DND-41 (cell line): ENCODE measurements around the gene MIS18BP1.
"Not testable (repeated sequence)": the region's sequence is repeated elsewhere in the genome, so short reads cannot be mapped to it uniquely, and the experiment has no call there.

ENCODE experiments used
- ATAC-seq: fragments of 200-7000 bp; cut with Tn5 transposase; 3 replicates; pipeline ENCODE4 v1.9.1; 2021; ENCODE audit warnings: low read depth; ENCODE audit not compliant: insufficient read depth
- DNase-seq: peaks from one replicate; pipeline ENCODE4 v3.0.0-alpha.2; 2020
- H2AFZ ChIP-seq: 2 replicates; pipeline ENCODE4 v1.6.0; 2012; ENCODE audit warnings: low read depth, low read length
- H3K27ac ChIP-seq: 2 replicates; pipeline ENCODE4 v1.5.1; 2012; ENCODE audit warnings: low read length, inconsistent platforms
- H3K27me3 ChIP-seq: fragments of 200-600 bp; sonication (generic); 2 replicates; pipeline ENCODE4 v1.6.0; 2012; ENCODE audit warnings: low read length, mild to moderate bottlenecking, inconsistent platforms; ENCODE audit not compliant: insufficient read depth, poor library complexity
- H3K36me3 ChIP-seq: 2 replicates; pipeline ENCODE4 v1.5.1; 2012; ENCODE audit warnings: low read length, inconsistent platforms; ENCODE audit not compliant: insufficient read depth
- H3K4me1 ChIP-seq: 2 replicates; pipeline ENCODE4 v1.5.1; 2012; ENCODE audit warnings: mild to moderate bottlenecking, low read length; ENCODE audit not compliant: insufficient read depth
- H3K4me2 ChIP-seq: 2 replicates; pipeline ENCODE4 v1.6.0; 2012; ENCODE audit warnings: mild to moderate bottlenecking, moderate library complexity, low read length, inconsistent platforms; ENCODE audit not compliant: insufficient read depth
- H3K4me3 ChIP-seq, 2 experiments: fragments of 200-600 bp in 1 of 2; shearing (Covaris generic) in 1 of 2; 2 replicates each; pipeline ENCODE4 v1.5.1; 2012 to 2016; ENCODE audit warnings: inconsistent platforms in 2 of 2, low read length in 2 of 2, mild to moderate bottlenecking in 2 of 2, low read depth in 1 of 2, moderate library complexity in 1 of 2
- H3K79me2 ChIP-seq: 2 replicates; pipeline ENCODE4 v1.6.0; 2012; ENCODE audit warnings: low read length, inconsistent platforms; ENCODE audit not compliant: insufficient read depth
- H3K9ac ChIP-seq: 2 replicates; pipeline ENCODE4 v1.6.0; 2012; ENCODE audit warnings: low read depth, mild to moderate bottlenecking, inconsistent platforms, low read length, moderate library complexity
- H3K9me3 ChIP-seq: 2 replicates; pipeline ENCODE4 v1.5.1; 2012; ENCODE audit warnings: low read length, moderate library complexity, mild to moderate bottlenecking, inconsistent platforms; ENCODE audit not compliant: insufficient read depth, severe bottlenecking
- H4K20me1 ChIP-seq: 2 replicates; pipeline ENCODE4 v1.6.0; 2012; ENCODE audit warnings: low read length; ENCODE audit not compliant: insufficient read depth
- EZH2 ChIP-seq: IDR thresholded peaks from 3 replicates; pipeline ENCODE4 v1.6.1; 2012; ENCODE audit warnings: borderline replicate concordance, low read depth, mild to moderate bottlenecking, moderate library complexity, low read length, inconsistent platforms; ENCODE audit not compliant: severe bottlenecking
- TF ChIP-seq, protein P1 (sequence below): IDR thresholded peaks from 2 replicates; pipeline ENCODE4 v1.5.1; 2012; ENCODE audit warnings: borderline replicate concordance, low read length, moderate library complexity, mild to moderate bottlenecking; ENCODE audit not compliant: poor library complexity, severe bottlenecking; ENCODE audit errors: extremely low read depth

The MIS18BP1 gene

DNA sequence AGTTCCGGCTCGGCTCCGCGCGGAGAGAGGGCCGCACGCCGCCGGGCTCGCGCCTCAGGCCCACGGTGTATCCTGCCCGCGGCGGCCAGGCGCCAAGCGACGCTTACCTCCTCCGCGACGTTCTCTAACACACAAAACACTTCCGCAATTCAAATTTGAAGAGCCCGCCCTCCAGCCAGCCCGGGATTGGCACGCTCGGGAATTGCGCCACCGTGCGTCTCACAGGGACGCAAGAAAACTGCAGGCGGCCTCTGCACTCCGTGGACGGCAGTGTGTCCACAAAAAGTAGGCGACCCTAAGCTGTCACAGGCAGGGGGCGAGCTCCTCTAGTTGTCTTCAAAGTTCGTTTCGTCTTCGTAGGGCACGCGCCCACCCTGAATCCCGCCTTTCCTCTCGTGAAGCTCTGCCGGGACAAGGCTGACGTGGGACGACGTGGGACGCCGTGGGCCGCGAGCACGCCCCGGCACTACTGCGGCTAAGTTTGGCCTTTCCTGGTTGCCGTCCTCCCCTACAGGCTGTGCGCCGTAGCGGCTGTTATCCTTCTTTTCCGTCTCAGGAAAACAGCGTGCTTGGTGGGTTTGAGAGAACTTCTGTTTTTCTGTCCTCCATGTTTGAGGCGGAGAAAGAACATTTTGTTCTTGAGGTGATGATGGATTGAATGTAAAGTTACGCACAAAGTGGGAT lies at the start of gene MIS18BP1:
MIS18BP1 (minus strand) TSS at position 133 of the 684 bp plus-strand sequence. CDS start 5,916 bp downstream, outside the sequence.
- Histone ChIP-seq H3K4me3 (peak within 1 kb of the TSS; percentile 72 to 96), H3K27me3 (no peaks in the 10 kb centered on the region), H3K4me1 (peaks cover 37% of the 10 kb centered on the region), H2AFZ (peak within 1 kb of the TSS; percentile 89), H3K4me2 (peak within 1 kb of the TSS; percentile 80), H3K36me3 (no peaks in the 10 kb centered on the region; the same call in 1 of the 2 replicates), H3K9ac (peak within 1 kb of the TSS; percentile 85), H4K20me1 (peaks cover 9% of the 10 kb centered on the region; the same call in 1 of the 2 replicates), H3K79me2 (peaks cover 46% of the 10 kb centered on the region), H3K9me3 (peaks cover 13% of the 10 kb centered on the region), H3K27ac (peak within 1 kb of the TSS; percentile 77)
- ATAC-seq (peak; percentile 86), DNase-seq (peak; percentile 93)
- TF ChIP-seq EZH2: no peak
- TF ChIP-seq, protein P1, sequence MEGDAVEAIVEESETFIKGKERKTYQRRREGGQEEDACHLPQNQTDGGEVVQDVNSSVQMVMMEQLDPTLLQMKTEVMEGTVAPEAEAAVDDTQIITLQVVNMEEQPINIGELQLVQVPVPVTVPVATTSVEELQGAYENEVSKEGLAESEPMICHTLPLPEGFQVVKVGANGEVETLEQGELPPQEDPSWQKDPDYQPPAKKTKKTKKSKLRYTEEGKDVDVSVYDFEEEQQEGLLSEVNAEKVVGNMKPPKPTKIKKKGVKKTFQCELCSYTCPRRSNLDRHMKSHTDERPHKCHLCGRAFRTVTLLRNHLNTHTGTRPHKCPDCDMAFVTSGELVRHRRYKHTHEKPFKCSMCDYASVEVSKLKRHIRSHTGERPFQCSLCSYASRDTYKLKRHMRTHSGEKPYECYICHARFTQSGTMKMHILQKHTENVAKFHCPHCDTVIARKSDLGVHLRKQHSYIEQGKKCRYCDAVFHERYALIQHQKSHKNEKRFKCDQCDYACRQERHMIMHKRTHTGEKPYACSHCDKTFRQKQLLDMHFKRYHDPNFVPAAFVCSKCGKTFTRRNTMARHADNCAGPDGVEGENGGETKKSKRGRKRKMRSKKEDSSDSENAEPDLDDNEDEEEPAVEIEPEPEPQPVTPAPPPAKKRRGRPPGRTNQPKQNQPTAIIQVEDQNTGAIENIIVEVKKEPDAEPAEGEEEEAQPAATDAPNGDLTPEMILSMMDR: peak; percentile 82

DNA sequence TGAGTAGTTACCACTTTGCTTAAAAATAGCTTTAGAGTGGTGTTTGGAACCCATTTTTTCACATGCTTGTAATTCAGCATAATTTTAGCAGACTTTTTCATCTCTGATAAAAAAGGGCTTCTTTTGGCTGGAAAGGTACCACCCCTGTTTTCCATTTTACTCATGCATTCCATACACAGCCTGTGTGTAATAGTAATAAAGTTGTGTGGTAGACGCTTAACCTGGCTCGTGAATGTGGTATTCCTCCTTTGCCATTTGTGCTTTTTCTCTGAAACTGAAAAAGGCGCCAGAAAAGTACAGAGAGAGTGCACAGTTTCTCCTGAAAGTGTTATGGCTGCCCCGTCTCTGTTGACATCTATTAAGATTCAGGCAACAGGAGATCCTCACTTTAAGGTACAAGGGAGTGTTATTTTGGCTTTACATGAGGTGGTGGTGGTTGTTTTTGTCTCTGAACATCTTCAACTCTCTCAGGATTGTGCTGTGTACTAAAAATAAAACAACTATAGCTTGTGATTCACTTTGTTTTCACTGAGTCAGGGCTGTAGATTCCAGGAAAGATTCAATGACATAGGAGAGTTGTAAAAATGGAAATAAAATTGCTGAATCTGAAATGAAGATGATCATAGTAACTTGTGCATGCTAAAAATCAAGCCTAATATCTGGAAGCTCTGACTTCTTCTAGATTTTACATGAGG lies 45.6 kb upstream of the MIS18BP1 start:
- Histone ChIP-seq H3K79me2 (no peaks in the 10 kb centered on the region), H3K36me3 (no peaks in the 10 kb centered on the region), H3K27ac (no peak overlapping the region), H4K20me1 (no peaks in the 10 kb centered on the region), H2AFZ (no peak overlapping the region), H3K4me2 (no peak overlapping the region), H3K27me3 (no peaks in the 10 kb centered on the region), H3K9me3 (no peaks in the 10 kb centered on the region), H3K4me3 (no peak overlapping the region), H3K9ac (no peak overlapping the region), H3K4me1 (no peaks in the 10 kb centered on the region)
- no peak for DNase-seq
- no peak for ATAC-seq
- TF ChIP-seq, protein P1: no peak
- no peak for TF ChIP-seq EZH2

DNA sequence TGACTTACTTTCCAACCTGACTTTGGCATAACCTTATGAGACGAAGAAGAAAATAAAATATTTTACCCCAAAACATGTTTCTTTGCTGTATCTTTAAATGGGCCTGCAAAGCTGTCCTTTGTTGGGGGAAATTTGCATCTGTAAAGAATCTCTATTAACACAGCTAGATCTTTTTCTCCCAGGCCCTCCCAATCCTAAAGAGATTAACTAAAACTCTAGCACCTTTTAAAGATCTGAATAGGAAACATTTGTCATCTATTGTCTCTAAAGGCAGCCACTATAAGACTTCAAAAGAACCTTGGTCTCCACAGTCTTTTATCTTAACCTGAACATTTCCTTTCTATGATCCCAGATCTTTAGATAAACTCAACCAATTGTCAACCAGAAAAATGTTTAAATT lies 41.8 kb upstream of the MIS18BP1 start:
- H3K36me3 ChIP-seq, H3K4me3 ChIP-seq, DNase-seq, H3K4me2 ChIP-seq, H3K27me3 ChIP-seq, H3K9me3 ChIP-seq, H3K27ac ChIP-seq, H3K9ac ChIP-seq, H3K4me1 ChIP-seq, H4K20me1 ChIP-seq, H2AFZ ChIP-seq, H3K79me2 ChIP-seq, ATAC-seq: not testable (repeated sequence)

DNA sequence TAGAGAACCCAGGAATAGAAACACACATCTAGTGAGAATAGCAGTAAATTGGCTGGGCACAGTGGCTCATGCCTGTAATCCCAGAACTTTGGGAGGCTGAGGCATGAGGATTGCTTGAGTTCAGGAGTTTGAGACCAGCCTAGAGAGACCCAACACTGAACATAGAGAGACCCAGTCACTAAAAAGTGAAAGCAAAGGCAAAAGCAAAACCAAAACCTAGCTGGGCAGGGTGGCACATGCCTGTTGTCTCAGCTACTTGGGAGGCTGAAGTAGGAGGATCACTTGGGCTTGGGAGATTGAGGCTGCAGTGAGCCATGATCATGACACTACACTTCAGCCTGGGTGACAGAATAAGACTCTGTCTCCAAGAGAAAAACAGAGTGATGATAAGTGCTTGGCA lies 37.5 kb upstream of the MIS18BP1 start:
- H3K4me3 ChIP-seq: no peak overlapping the region
- H3K4me1 ChIP-seq: no peaks in the 10 kb centered on the region
- no peak overlapping the region for H3K27ac ChIP-seq
- H3K4me2 ChIP-seq: no peak overlapping the region; the same call in 1 of the 2 replicates
- H3K9me3 ChIP-seq: no peaks in the 10 kb centered on the region
- no peaks in the 10 kb centered on the region for H3K79me2 ChIP-seq
- TF ChIP-seq, protein P1: no peak
- TF ChIP-seq EZH2: no peak
- ATAC-seq: peak; percentile 49; the same call in 1 of the 3 replicates
- H2AFZ ChIP-seq: no peak overlapping the region
- no peaks in the 10 kb centered on the region for H3K36me3 ChIP-seq
- H3K9ac ChIP-seq: no peak overlapping the region
- DNase-seq: no peak
- no peaks in the 10 kb centered on the region for H4K20me1 ChIP-seq
- H3K27me3 ChIP-seq: no peaks in the 10 kb centered on the region
